GM12873 (cell line): ENCODE results near the gene DNTT.

ENCODE experiments used
- CTCF ChIP-seq: IDR thresholded peaks from 2 replicates; pipeline ENCODE4 v1.5.1; 2012; ENCODE audit warnings: low read depth, mild to moderate bottlenecking, moderate library complexity, low read length, control low read depth; ENCODE audit not compliant: insufficient read depth; ENCODE audit errors: missing control alignments

The DNTT gene

GRCh38 chr10:96304230-96304629 lies at the start of gene DNTT:
Gene DNTT, plus strand, starts transcription at chr10:96304434. Its CDS starts 64 bp downstream, at chr10:96304498.
- no peak for TF ChIP-seq CTCF

- TF ChIP-seq CTCF, result no peak
Measured at GRCh38 chr10:96254976-96255375, 49.3 kb upstream of the DNTT start.

- TF ChIP-seq CTCF, result no peak
Measured at GRCh38 chr10:96255549-96256333, 48.5 kb upstream of the DNTT start.

GRCh38 chr10:96257944-96258343 lies 46.3 kb upstream of the DNTT start:
- no peak for TF ChIP-seq CTCF

- no peak for TF ChIP-seq CTCF
Measured at GRCh38 chr10:96259150-96259549, 45.1 kb upstream of the DNTT start.

- no peak for TF ChIP-seq CTCF
Measured at GRCh38 chr10:96260014-96260413, 44.2 kb upstream of the DNTT start.

GRCh38 chr10:96261132-96261531 lies 43.1 kb upstream of the DNTT start:
- no peak for TF ChIP-seq CTCF

GRCh38 chr10:96261930-96262329 lies 42.3 kb upstream of the DNTT start:
- TF ChIP-seq CTCF, result no peak
